Measurements from ENCODE around the gene CD44.

DNA sequence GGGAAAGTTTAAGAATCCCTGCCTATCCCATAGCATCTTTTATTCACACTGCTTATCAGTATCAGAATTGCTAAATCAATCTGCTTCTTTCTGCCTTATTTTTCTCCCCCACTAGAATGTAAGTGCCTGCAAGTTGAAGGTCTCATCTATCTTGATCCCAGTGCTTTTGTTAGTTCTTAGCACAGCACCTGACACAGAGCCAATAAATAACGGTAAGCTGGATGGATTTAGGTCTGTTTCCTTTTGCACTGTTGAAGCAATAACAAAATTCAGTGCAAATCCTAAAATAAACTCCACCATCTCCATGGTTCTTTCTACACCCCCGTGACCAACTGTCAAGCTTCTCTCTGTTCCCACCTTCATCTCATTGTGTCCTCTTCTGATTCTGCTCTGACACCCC is 36.7 kb upstream of the CD44 start:
- TF ChIP-seq, protein P1, sequence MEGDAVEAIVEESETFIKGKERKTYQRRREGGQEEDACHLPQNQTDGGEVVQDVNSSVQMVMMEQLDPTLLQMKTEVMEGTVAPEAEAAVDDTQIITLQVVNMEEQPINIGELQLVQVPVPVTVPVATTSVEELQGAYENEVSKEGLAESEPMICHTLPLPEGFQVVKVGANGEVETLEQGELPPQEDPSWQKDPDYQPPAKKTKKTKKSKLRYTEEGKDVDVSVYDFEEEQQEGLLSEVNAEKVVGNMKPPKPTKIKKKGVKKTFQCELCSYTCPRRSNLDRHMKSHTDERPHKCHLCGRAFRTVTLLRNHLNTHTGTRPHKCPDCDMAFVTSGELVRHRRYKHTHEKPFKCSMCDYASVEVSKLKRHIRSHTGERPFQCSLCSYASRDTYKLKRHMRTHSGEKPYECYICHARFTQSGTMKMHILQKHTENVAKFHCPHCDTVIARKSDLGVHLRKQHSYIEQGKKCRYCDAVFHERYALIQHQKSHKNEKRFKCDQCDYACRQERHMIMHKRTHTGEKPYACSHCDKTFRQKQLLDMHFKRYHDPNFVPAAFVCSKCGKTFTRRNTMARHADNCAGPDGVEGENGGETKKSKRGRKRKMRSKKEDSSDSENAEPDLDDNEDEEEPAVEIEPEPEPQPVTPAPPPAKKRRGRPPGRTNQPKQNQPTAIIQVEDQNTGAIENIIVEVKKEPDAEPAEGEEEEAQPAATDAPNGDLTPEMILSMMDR (IDR thresholded peaks at IDR 0.05): no peak
- TF ChIP-seq POLR2A (IDR thresholded peaks at IDR 0.05): no peak
- TF ChIP-seq EP300 (IDR thresholded peaks at IDR 0.05): no peak
